Right ventricle myocardium inferior (tissue), 1 donor: ENCODE data around the gene NFX1. TPM values are rescaled to one million over a fixed set of nuclear protein-coding genes. Genes with fewer than 3 reads are reported as not detected.
"Not testable (repeated sequence)": the region's sequence is repeated elsewhere in the genome, so short reads cannot be mapped to it uniquely, and the experiment has no call there.

Source experiments
- ATAC-seq: fragments of 200-7000 bp; cut with Tn5 transposase; one replicate; pipeline ENCODE4 v1.9.1; 2020; ENCODE audit warnings: mild to moderate bottlenecking, moderate library complexity
- DNase-seq: peaks from one replicate; pipeline ENCODE4 v3.0.0; 2021; ENCODE audit errors: missing footprints
- intact Hi-C: fragments of 100-400 bp; cut with DNase I; formaldehyde crosslinking; loops from one replicate; pipeline ENCODE4 v1.11.0; 2022
- total RNA-seq: library from RNA; stranded (reverse); fragmentation: NEBNext Ultra II Directional; extraction: Animal tissue kit (Norgen Biotek cat#: 25700); gene quantifications from one replicate; pipeline ENCODE4 v1.2.1, GENCODE V29; 2021
- donor health status: DM: no; HTN: yes; CAD: no; lungs with severe emphysema.

NFX1 gene
- total RNA-seq, 1 donor from 2014 or later, result 29.3 TPM

- intact Hi-C loops, DNase-seq, ATAC-seq: not testable (repeated sequence)
Measured at GRCh38 chr9:33397801-33398200, 107.5 kb downstream of the NFX1 start.

GRCh38 chr9:33399047-33399446 is 108.7 kb downstream of the NFX1 start:
- intact Hi-C loops, ATAC-seq, DNase-seq: not testable (repeated sequence)

GRCh38 chr9:33401809-33402208 is 111.5 kb downstream of the NFX1 start:
- ATAC-seq, DNase-seq: not testable (repeated sequence)
- intact Hi-C loops, result loop anchor here (2.0 to 5.0 kb wide), 2 partner anchors 65 to 109 kb away; no protein-coding TSS in a partner anchor

- intact Hi-C loops, result loop anchor here (2.0 to 5.0 kb wide), 2 partner anchors 65 to 108 kb away; no protein-coding TSS in a partner anchor
- peak; percentile 87 for DNase-seq
Measured at GRCh38 chr9:33402371-33402770, 112.1 kb downstream of the NFX1 start, which contains the start of gene AQP7. Gene AQP7 (minus strand): TSS chr9:33402568. CDS start chr9:33401262, 1,306 bp downstream.

GRCh38 chr9:33403941-33404787 is 113.8 kb downstream of the NFX1 start:
- ATAC-seq, result peak; percentile 32
- intact Hi-C loops, result loop anchor here (2.0 to 5.0 kb wide), 2 partner anchors 63 to 107 kb away; no protein-coding TSS in a partner anchor
- no peak for DNase-seq

More at GRCh38 chr9:33402371-33402770, 112.1 kb downstream of the NFX1 start, which contains the start of gene AQP7:
- ATAC-seq, result not testable (repeated sequence)

GRCh38 chr9:33404788-33405362 is 114.6 kb downstream of the NFX1 start:
- no peak for DNase-seq

GRCh38 chr9:33407061-33407460 is 116.7 kb downstream of the NFX1 start:
- no peak for DNase-seq
- intact Hi-C loops, result no loop called here
- no peak for ATAC-seq

More at GRCh38 chr9:33404788-33405362, 114.6 kb downstream of the NFX1 start:
- no peak for ATAC-seq
- intact Hi-C loops, result loop anchor here (5.0 kb wide), 1 partner anchor 62 kb away; no protein-coding TSS in a partner anchor

- ATAC-seq, result no peak
- intact Hi-C loops, result no loop called here
- DNase-seq, result no peak
Measured at GRCh38 chr9:33408087-33408486, 117.8 kb downstream of the NFX1 start.

GRCh38 chr9:33414268-33414667 is 124.0 kb downstream of the NFX1 start:
- no peak for ATAC-seq
- intact Hi-C loops, result loop anchor here (5.0 kb wide), 1 partner anchor 33 kb away; the partner anchor contains the start of gene AQP3
- DNase-seq, result no peak

- no peak for ATAC-seq
- intact Hi-C loops, result loop anchor here (1.0 to 5.0 kb wide), 4 partner anchors 32 to 128 kb away; partner anchors contain the start of gene AQP3
- DNase-seq, result no peak
Measured at GRCh38 chr9:33414889-33415500, 124.7 kb downstream of the NFX1 start.

- ATAC-seq (peak; percentile 70), DNase-seq (peak; percentile 84)
- intact Hi-C loops, result loop anchor here (1.0 to 5.0 kb wide), 3 partner anchors 40 to 128 kb away; no protein-coding TSS in a partner anchor
Measured at GRCh38 chr9:33415501-33416038, 125.3 kb downstream of the NFX1 start.

- no peak for DNase-seq
- intact Hi-C loops, result loop anchor here (5.0 kb wide), 1 partner anchor 50 kb away; no protein-coding TSS in a partner anchor
Measured at GRCh38 chr9:33416996-33417395, 126.7 kb downstream of the NFX1 start.

GRCh38 chr9:33418090-33418489 is 127.8 kb downstream of the NFX1 start:
- no peak for ATAC-seq
- intact Hi-C loops, result loop anchor here (5.0 kb wide), 1 partner anchor 49 kb away; no protein-coding TSS in a partner anchor
- no peak for DNase-seq

More at GRCh38 chr9:33416996-33417395, 126.7 kb downstream of the NFX1 start:
- no peak for ATAC-seq

- DNase-seq (no peak), ATAC-seq (no peak)
- intact Hi-C loops, result loop anchor here (5.0 kb wide), 1 partner anchor 47 kb away; no protein-coding TSS in a partner anchor
Measured at GRCh38 chr9:33419708-33420303, 129.5 kb downstream of the NFX1 start.
